GM13976 (cell line): Measurements from ENCODE around the gene C1orf141.

Experiments
- DNase-seq: peaks from one replicate; pipeline ENCODE4 v3.0.0; 2012; ENCODE audit warnings: low spot score
- CTCF ChIP-seq: IDR thresholded peaks from 2 replicates; pipeline ENCODE4 v1.5.1; 2012; ENCODE audit warnings: borderline replicate concordance, mild to moderate bottlenecking; ENCODE audit not compliant: insufficient read depth; ENCODE audit errors: extremely low read depth, missing control alignments, control extremely low read depth
- in situ Hi-C: fragments of 300-500 bp; cut with MboI; formaldehyde crosslinking; loops from one replicate; pipeline ENCODE4 v1.12.0; 2022; ENCODE audit warnings: low sequenced_read_pairs, mixed read lengths, inconsistent platforms; ENCODE audit not compliant: unreplicated experiment

The C1orf141 gene

GRCh38 chr1:67170751-67171573 is 36.2 kb upstream of the C1orf141 start:
- no peak for TF ChIP-seq CTCF
- no peak for DNase-seq
- in situ Hi-C loops = no loop called here

- in situ Hi-C loops = no loop called here
- no peak for TF ChIP-seq CTCF
- no peak for DNase-seq
These were observed 35.2 kb upstream of the C1orf141 start for GRCh38 chr1:67169932-67170331.

- no peak for DNase-seq
- in situ Hi-C loops = no loop called here
- no peak for TF ChIP-seq CTCF
These were observed 34.7 kb upstream of the C1orf141 start for GRCh38 chr1:67169496-67169895.

GRCh38 chr1:67166196-67166595 is 31.4 kb upstream of the C1orf141 start, which contains the start of gene IL23R:
IL23R (plus strand) TSS chr1:67166454; CDS start chr1:67168121, 1,667 bp downstream.
- in situ Hi-C loops = no loop called here
- DNase-seq = peak; percentile 60
- TF ChIP-seq CTCF = no peak

GRCh38 chr1:67165468-67166041 is 30.8 kb upstream of the C1orf141 start:
- no peak for DNase-seq
- in situ Hi-C loops = no loop called here
- TF ChIP-seq CTCF = no peak

- in situ Hi-C loops = no loop called here
- no peak for DNase-seq
- no peak for TF ChIP-seq CTCF
These were observed 28.2 kb upstream of the C1orf141 start for GRCh38 chr1:67162954-67163353.

- no peak for DNase-seq
- in situ Hi-C loops = no loop called here
- no peak for TF ChIP-seq CTCF
These were observed 24.5 kb upstream of the C1orf141 start for GRCh38 chr1:67159233-67159632.
